GM06990 (cell line): ENCODE results near the gene ZBTB20.

ENCODE experiments used
- DNase-seq: peaks from one replicate; pipeline ENCODE4 v3.0.0-alpha.2; 2011; ENCODE audit not compliant: insufficient read length; ENCODE audit errors: extremely low read depth
- H3K27me3 ChIP-seq: replicated peaks from 2 replicates; pipeline ENCODE4 v1.6.0; 2011; ENCODE audit warnings: low read length; ENCODE audit not compliant: control insufficient read depth, insufficient read depth
- H3K36me3 ChIP-seq: 2 replicates; pipeline ENCODE4 v1.5.1; 2011; ENCODE audit warnings: low read length; ENCODE audit not compliant: control insufficient read depth, insufficient read depth
- H3K4me3 ChIP-seq: replicated peaks from 2 replicates; pipeline ENCODE4 v1.5.1; 2011; ENCODE audit warnings: low read depth, mild to moderate bottlenecking, control low read depth, low read length
- CTCF ChIP-seq: IDR thresholded peaks from 2 replicates; pipeline ENCODE4 v1.5.1; 2011; ENCODE audit warnings: low read length, control low read depth, mild to moderate bottlenecking, inconsistent platforms; ENCODE audit not compliant: insufficient read depth, poor library complexity, severe bottlenecking

Gene ZBTB20

GRCh38 chr3:114451051-114451451 lies 696.0 kb downstream of the ZBTB20 start:
- peak overlapping the region; percentile 25 for H3K4me3 ChIP-seq
- no peaks in the 10 kb centered on the region for H3K36me3 ChIP-seq
- no peak for TF ChIP-seq CTCF
- no peaks in the 10 kb centered on the region for H3K27me3 ChIP-seq
- DNase-seq: no peak

GRCh38 chr3:114450008-114450596 lies 697.0 kb downstream of the ZBTB20 start:
- TF ChIP-seq CTCF: no peak
- H3K4me3 ChIP-seq: peak overlapping the region; percentile 45
- no peaks in the 10 kb centered on the region for H3K36me3 ChIP-seq
- no peak for DNase-seq
- H3K27me3 ChIP-seq: no peaks in the 10 kb centered on the region

GRCh38 chr3:114449271-114450007 lies 697.6 kb downstream of the ZBTB20 start:
- Histone ChIP-seq H3K27me3 (no peaks in the 10 kb centered on the region), H3K36me3 (no peaks in the 10 kb centered on the region), H3K4me3 (peak overlapping the region; percentile 45)
- TF ChIP-seq CTCF: no peak
- no peak for DNase-seq

GRCh38 chr3:114447950-114448479 lies 699.1 kb downstream of the ZBTB20 start:
- DNase-seq: no peak
- no peak for TF ChIP-seq CTCF
- Histone ChIP-seq H3K36me3 (no peaks in the 10 kb centered on the region), H3K4me3 (peak overlapping the region; percentile 46), H3K27me3 (no peaks in the 10 kb centered on the region)

- Histone ChIP-seq H3K4me3 (peak overlapping the region; percentile 38), H3K27me3 (no peaks in the 10 kb centered on the region), H3K36me3 (no peaks in the 10 kb centered on the region)
- peak; percentile 18 for TF ChIP-seq CTCF
- no peak for DNase-seq
Observed at GRCh38 chr3:114447545-114447944, 699.5 kb downstream of the ZBTB20 start.
